Motor neuron (in vitro differentiated cells): ENCODE measurements around the gene ZNF592. TPM values are rescaled to one million over a fixed set of nuclear protein-coding genes. Genes with fewer than 3 reads are reported as not detected.

Experiments used
- ATAC-seq, 8 experiments: fragments of 200-7000 bp; cut with Tn5 transposase; replicated peaks in 6 of 8; 2 replicates each; pipeline ENCODE4 v1.8.0; 2021; ENCODE audit warnings: mild to moderate bottlenecking in 8 of 8, moderate library complexity in 8 of 8
- H3K27ac ChIP-seq, 2 donors: fragments of 250-450 bp; sonication (Bioruptor Pico); 2 replicates each; pipeline ENCODE4 v1.9.0; 2021; ENCODE audit warnings: antibody characterized with exemption in 2 of 2, mild to moderate bottlenecking in 2 of 2, moderate library complexity in 1 of 2
- H3K4me1 ChIP-seq, 2 donors: fragments of 250-450 bp; sonication (Bioruptor Pico); replicated peaks in 1 of 2; 2 replicates each; pipeline ENCODE4 v1.6.1; 2021; ENCODE audit warnings: antibody characterized with exemption in 2 of 2, mild to moderate bottlenecking in 2 of 2, moderate library complexity in 1 of 2
- H3K4me3 ChIP-seq, 5 donors: fragments of 250-450 bp; sonication (Bioruptor Pico); 2 replicates each; pipeline ENCODE4 v1.9.0; 2021; ENCODE audit warnings: antibody characterized with exemption in 5 of 5, mild to moderate bottlenecking in 5 of 5, moderate library complexity in 4 of 5
- WGBS, 10 experiments: fragments of 450-650 bp; shearing (Covaris generic); methylation state at CpG; one replicate each; pipeline ENCODE4 v1.0.0; 2022; 5-methylcytosine and 5-hydroxymethylcytosine counted together
- in situ Hi-C, 9 experiments: fragments of 400-800 bp; cut with MboI; loops; one replicate each; pipeline ENCODE4 v1.15.0; 2021; ENCODE audit warnings: low sequenced_read_pairs in 9 of 9, low pct_unique_long_range_greater_than_20kb in 2 of 9; ENCODE audit not compliant: unreplicated experiment in 9 of 9
- total RNA-seq, 8 experiments: library from RNA; unstranded; fragments of 300-600 nt; gene quantifications; 2 replicates each; pipeline versions ENCODE4 v1.2.3 to v1.2.4, GENCODE V29; 2022

Gene ZNF592
- total RNA-seq, 8 experiments from 2014 or later: 5.7 to 14.6 (median 11.1) TPM

DNA sequence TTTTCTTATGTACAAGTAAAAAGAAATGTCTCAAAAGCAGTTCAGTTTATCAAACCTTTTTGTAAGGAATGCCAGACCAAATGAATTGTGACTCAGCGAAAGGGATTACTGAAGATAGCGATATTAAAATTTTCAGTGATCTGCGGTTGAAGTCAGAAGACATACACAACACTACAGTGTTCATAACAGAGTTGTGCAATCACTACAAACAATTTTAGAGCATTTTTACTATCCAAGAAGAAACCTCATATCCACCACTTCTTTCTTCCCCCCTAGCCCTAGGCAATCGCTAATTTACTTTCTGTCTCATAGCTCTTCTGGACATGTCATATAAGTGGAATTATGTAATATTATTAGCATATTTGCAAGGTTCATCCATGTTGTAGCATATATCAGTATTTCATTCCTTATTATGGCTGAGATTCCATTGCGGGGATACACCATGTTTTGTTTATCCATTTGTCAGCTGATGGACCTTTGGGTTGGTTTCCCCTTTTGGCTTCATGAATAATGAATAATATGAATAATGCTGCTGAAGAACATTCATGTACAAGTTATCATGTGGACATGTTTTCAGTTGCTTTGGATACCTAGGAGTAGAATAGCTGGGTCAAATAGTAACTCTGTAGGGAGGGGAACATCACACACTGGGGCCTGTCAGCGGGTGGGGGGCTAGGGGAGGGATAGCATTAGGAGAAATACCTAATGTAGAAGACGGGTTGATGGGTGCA lies 45.2 kb downstream of the ZNF592 start:
- peak in 3 of 8 experiments; percentile 68 to 79 (median 73) for ATAC-seq
- WGBS, 10 experiments: 88 to 100% (median 96%) methylated on average over 3 to 6 of the region's 7 CpGs; no CpG with 5 or more reads in 1 of the 10 experiments

DNA sequence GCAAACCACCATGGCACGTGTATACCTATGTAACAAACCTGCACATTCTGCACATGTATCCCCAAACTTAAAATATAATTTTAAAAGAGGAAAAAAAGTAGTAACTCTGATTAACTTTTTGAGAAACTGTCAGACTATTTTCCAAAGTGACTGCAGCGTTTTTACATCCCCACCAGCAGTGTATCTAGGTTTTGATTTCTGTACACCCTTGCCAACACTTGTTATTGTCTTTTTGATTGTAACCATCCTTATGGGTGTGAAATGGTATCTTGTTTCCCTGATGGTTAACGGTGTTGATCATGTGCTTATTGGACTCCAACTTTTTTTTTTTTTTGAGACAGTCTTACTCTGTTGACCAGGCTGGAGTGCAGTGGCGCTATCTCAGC lies 45.8 kb downstream of the ZNF592 start:
- in situ Hi-C loops: loop anchor here in 1 of 9 experiments (25.0 kb wide), 1 partner anchor 107 kb away; no protein-coding TSS in a partner anchor
- no peaks in the 10 kb centered on the region for H3K4me1 ChIP-seq
- WGBS, 10 experiments: 75 to 100% (median 98%) methylated on average over 1 to 4 of the region's 4 CpGs; no CpG with 5 or more reads in 2 of the 10 experiments
- H3K27ac ChIP-seq: no peak overlapping the region
- ATAC-seq: no peak
- no peak overlapping the region for H3K4me3 ChIP-seq

More for the DNA sequence above, 45.2 kb downstream of the ZNF592 start:
- Histone ChIP-seq H3K27ac (no peak overlapping the region), H3K4me1 (no peaks in the 10 kb centered on the region), H3K4me3 (no peak overlapping the region)
- in situ Hi-C loops: loop anchor here in 1 of 9 experiments (25.0 kb wide), 1 partner anchor 106 kb away; no protein-coding TSS in a partner anchor

DNA sequence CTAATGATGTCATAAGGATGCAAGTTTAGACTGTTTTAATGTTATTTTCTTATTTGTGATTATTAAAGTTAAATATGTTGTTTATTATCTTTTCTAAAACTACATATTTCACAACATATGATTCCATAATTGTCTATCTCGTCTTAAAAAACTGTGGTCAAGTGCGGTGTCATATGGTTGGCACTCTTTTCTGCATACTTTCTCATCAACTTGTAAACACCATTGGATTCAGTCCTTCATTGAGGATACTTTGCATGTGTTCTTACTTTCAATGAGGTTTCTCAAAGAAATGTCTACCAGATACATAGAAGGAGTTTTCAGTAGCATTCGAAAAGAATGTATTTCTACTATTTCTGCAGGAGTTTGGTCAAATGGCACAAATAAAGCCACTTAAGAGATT lies 46.8 kb downstream of the ZNF592 start:
- H3K4me1 ChIP-seq: no peaks in the 10 kb centered on the region
- in situ Hi-C loops: loop anchor here in 1 of 9 experiments (25.0 kb wide), 1 partner anchor 108 kb away; no protein-coding TSS in a partner anchor
- ATAC-seq: no peak
- 43 to 100% (median 97%) methylated on average over 1 to 3 of the region's 3 CpGs for WGBS, 10 experiments
- no peak overlapping the region for H3K4me3 ChIP-seq
- H3K27ac ChIP-seq: no peak overlapping the region

DNA sequence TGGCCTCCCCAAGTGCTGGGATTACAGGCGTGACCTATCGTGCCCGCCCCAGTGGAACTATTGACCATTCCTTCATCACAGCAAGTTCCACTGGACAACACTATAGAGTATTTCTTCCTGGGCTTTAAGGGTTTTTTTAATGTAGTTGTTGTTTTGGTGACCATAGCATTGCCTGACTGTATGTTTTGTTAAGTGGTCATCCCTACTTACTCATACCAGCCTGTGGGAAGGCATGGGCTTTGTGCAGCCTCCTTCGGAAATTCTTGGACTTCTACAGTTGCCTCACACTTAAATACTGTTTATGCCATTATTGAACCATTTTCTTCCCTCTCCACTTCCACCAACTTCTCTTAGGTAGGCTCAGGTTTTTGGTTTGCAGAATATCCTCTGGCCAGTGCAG lies 48.8 kb downstream of the ZNF592 start:
- no peaks in the 10 kb centered on the region for H3K4me1 ChIP-seq
- no peak overlapping the region for H3K4me3 ChIP-seq
- in situ Hi-C loops: loop anchor here in 1 of 9 experiments (25.0 kb wide), 1 partner anchor 110 kb away; no protein-coding TSS in a partner anchor
- no peak for ATAC-seq
- no peak overlapping the region for H3K27ac ChIP-seq
- 80 to 100% (median 100%) methylated on average over 1 to 4 of the region's 4 CpGs; no CpG with 5 or more reads in 3 of the 10 experiments for WGBS, 10 experiments

DNA sequence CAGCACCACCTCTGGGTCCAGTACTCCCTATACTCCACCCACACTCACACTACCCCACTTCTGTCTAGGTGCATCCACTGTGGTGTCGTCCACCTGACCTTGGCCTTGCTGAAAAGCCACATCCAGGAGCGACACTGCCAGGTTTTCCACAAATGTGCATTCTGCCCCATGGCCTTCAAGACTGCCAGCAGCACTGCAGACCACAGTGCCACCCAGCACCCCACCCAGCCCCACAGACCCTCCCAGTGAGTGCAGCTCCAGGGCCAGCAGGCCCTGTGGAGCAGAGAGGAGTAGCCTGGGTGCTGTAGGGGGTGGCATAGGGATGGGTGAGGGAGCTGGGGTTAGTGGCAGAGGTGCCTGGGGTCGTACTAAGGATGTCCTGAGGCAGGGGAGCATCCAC lies 49.4 kb downstream of the ZNF592 start:
- Histone ChIP-seq H3K4me1 (no peaks in the 10 kb centered on the region), H3K27ac (no peak overlapping the region), H3K4me3 (no peak overlapping the region)
- in situ Hi-C loops: loop anchor here in 1 of 9 experiments (25.0 kb wide), 1 partner anchor 110 kb away; no protein-coding TSS in a partner anchor
- ATAC-seq: no peak
- WGBS, 10 experiments: no CpG with 5 or more reads among the region's 3 CpGs

DNA sequence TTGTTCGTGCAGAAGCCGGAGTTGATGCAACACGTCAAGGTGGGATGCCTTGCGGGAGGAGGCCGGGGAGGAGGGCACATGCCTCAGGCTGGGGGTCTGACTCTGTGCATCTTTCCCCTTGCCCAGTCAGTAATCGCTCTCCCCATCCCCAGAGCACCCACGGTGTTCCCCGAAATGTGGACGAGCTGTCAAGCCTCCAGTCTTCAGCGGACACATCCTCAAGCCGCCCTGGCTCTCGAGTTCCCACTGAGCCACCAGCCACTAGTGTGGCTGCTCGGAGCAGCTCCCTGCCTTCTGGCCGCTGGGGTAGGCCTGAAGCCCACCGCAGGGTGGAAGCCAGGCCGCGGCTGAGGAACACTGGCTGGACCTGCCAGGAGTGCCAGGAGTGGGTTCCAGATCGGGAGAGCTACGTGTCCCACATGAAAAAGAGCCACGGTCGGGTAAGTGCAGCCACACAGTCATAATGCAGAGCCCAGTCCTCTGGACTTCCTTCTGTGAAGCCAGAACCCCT lies 50.1 kb downstream of the ZNF592 start:
- H3K4me1 ChIP-seq: no peaks in the 10 kb centered on the region
- 80 to 100% (median 96%) methylated on average over 1 to 5 of the region's 21 CpGs; no CpG with 5 or more reads in 5 of the 10 experiments for WGBS, 10 experiments
- no peak overlapping the region for H3K27ac ChIP-seq
- ATAC-seq: no peak
- no peak overlapping the region for H3K4me3 ChIP-seq
- in situ Hi-C loops: loop anchor here in 1 of 9 experiments (25.0 kb wide), 1 partner anchor 111 kb away; no protein-coding TSS in a partner anchor

DNA sequence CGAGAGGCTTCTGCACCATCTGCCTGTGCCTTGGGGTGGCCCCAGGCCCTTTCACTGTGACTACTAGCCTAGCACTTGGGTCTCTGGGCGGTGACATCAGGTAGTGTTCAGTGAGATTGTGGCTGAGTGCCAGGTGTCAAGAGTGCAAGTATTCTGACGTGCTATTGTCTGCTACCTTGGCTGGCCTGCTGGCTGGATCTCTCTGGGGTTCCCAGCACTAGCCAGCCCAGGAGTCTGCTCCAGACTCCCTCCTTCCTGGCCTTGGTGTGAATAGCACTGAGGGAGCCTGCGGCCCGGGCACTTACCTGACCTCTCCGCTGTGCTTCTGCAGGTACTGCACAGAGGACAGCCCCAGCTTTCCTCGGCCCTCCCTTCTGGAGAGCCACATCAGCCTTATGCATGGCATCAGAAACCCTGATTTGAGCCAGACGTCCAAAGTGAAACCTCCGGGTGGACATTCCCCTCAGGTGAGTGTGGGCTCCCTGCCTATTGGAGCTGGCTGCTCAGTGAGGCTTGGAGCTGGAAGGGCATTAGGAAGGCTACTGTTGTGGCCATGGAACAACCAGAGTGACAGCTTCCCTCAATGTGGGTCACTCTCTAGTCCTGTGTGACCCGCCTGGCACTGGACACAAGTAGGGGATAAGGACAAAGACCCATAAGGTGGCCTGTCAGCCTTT lies 51.3 kb downstream of the ZNF592 start:
- WGBS, 10 experiments: 85 to 100% (median 93%) methylated on average over 1 to 7 of the region's 10 CpGs; no CpG with 5 or more reads in 3 of the 10 experiments
- Histone ChIP-seq H3K4me1 (no peaks in the 10 kb centered on the region), H3K27ac (no peak overlapping the region), H3K4me3 (no peak overlapping the region)
- ATAC-seq: no peak
- in situ Hi-C loops: loop anchor here in 1 of 9 experiments (25.0 kb wide), 1 partner anchor 112 kb away; no protein-coding TSS in a partner anchor

DNA sequence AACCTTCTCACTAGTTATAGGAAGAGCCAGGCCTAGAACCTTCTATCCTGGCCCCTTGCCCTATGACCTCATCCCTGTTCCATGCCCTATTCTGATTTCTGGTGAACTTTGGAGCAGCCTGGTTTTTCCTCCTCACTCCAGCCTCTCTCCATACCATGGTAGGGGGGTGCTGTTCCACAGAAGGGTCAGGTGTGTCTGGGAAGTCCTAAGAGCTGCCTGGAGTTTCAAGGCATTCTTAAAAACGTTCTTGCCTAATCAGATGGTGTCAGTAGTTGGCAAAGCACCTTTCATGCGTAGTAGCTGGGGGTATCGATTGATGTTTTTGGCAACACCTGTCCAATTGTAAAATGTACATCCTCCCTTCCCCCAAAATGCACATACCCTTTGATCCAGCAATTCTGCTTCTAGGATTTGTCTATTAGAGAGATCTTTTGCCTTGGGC lies 52.0 kb downstream of the ZNF592 start:
- 60 to 100% (median 73%) methylated on average over 1 to 3 of the region's 3 CpGs; no CpG with 5 or more reads in 7 of the 10 experiments for WGBS, 10 experiments
- Histone ChIP-seq H3K4me1 (no peaks in the 10 kb centered on the region), H3K27ac (no peak overlapping the region), H3K4me3 (no peak overlapping the region)
- ATAC-seq: no peak
- in situ Hi-C loops: no loop called here

DNA sequence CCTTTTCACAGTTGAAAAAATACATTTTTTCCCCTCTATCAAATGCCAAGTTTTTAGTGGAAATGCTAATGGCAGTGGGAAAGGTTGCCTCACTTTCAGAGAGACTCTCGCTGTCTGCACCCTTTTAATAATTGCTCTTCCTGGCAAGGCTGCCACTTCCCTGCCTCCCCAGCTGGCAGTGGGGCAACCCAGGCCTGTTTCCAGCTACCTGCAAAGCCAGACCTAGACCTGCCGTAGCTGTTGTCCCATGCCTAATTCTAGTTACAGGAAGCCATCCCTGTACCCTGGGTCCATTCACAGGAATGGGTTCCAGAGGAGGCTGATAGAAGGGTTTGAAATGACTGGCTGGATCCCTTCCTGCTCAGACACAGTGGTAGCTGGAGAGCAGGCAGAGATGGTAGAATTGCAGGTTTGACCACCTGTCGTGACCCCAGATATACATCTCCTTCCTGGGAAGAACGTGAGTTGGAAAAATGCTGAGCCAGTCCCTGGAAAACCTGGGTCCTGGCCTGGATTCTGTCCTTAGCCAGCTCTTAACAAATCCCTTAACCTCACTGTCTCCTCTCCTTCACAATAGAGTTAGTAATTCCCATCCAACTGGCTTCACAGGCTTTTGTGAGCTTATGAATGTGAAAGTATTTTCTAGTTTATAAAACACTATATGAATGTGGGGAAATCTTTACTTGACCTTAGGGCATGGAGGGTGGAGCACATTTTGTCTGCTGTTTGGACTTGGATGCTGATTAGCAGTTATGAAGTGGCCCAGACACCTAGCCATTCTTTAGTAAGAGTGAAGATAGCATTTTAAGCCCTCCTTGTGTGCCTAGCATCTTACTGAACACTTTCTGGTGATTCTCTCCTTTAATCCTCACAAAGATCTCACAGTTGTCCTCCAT lies 55.9 kb downstream of the ZNF592 start:
- Histone ChIP-seq H3K27ac (no peak overlapping the region), H3K4me3 (no peak overlapping the region), H3K4me1 (no peaks in the 10 kb centered on the region)
- peak in 3 of 8 experiments; percentile 33 to 78 (median 75) for ATAC-seq
- 83 to 100% (median 93%) methylated on average over 1 to 3 of the region's 4 CpGs; no CpG with 5 or more reads in 4 of the 10 experiments for WGBS, 10 experiments
- in situ Hi-C loops: no loop called here

DNA sequence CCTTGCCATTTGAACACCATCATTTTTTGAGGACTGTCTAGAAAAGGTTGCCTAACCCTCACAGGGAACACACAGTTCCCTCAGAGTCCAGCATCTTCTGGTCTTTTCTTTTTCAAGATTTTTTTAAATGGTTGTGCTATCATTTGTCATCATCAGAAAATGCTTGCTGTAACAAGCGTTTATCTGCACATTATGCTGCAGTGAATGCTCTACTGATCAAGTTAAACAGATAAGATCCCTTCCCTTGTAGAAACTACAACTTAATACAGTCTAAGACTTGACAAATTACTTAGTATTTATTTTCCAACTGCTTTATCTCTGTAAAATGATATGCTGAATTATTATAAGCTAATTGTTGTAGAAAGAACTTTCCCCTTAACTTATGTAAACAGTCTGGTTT lies 56.8 kb downstream of the ZNF592 start:
- in situ Hi-C loops: no loop called here
- no peak overlapping the region for H3K4me3 ChIP-seq
- ATAC-seq: no peak
- 71 to 100% (median 100%) methylated on average over 1 of the region's 1 CpG; no CpG with 5 or more reads in 2 of the 10 experiments for WGBS, 10 experiments
- no peaks in the 10 kb centered on the region for H3K4me1 ChIP-seq
- H3K27ac ChIP-seq: no peak overlapping the region

DNA sequence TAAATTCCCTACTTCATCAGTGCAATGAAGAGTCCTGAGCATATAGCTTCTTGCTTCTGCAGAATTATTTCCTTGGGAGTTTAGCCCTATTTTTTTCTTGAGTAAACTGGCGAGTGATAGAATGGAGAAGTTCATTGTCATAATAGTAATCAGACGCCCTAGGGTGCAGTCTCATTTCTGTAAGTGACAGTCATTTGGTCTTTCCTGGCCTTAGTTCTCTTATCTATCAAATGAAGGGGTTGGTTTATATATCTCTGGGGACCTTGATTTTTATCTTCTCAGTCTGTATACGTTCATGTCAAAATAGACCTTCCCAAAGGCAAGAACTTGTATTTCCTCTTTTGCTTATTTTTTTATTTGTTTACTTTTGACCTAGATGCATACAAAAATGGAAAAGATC lies 58.8 kb downstream of the ZNF592 start:
- Histone ChIP-seq H3K4me1 (no peaks in the 10 kb centered on the region), H3K4me3 (no peak overlapping the region), H3K27ac (no peak overlapping the region)
- in situ Hi-C loops: no loop called here
- ATAC-seq: no peak
- WGBS, 10 experiments: 74 to 100% (median 90%) methylated on average over 1 to 3 of the region's 3 CpGs
